NCI-H446 (cell line): Measurements from ENCODE around the gene WDR64.

Experiments
- DNase-seq, 2 experiments: peaks; one replicate each; lab custom pipeline; 2025; lab: John Stamatoyannopoulos, UW

Gene WDR64

GRCh38 chr1:241631674-241632073 lies 20.4 kb upstream of the WDR64 start:
- no peak for DNase-seq

- DNase-seq, result no peak
Observed at GRCh38 chr1:241632987-241633386, 19.1 kb upstream of the WDR64 start.

GRCh38 chr1:241635556-241636152 lies 16.4 kb upstream of the WDR64 start:
- no peak for DNase-seq

- DNase-seq, result no peak
Observed at GRCh38 chr1:241636291-241636690, 15.8 kb upstream of the WDR64 start.

- DNase-seq, result no peak
Observed at GRCh38 chr1:241637046-241637590, 15.0 kb upstream of the WDR64 start.

GRCh38 chr1:241637604-241638003 lies 14.5 kb upstream of the WDR64 start:
- no peak for DNase-seq

GRCh38 chr1:241638099-241638682 lies 13.9 kb upstream of the WDR64 start:
- no peak for DNase-seq

- DNase-seq, result no peak
Observed at GRCh38 chr1:241638909-241639622, 13.0 kb upstream of the WDR64 start.

- no peak for DNase-seq
Observed at GRCh38 chr1:241639623-241640148, 12.4 kb upstream of the WDR64 start.

GRCh38 chr1:241640149-241640866 lies 11.8 kb upstream of the WDR64 start, which contains the start of the genes CHML and OPN3:
Gene CHML, minus strand, starts transcription at chr1:241640369. Its CDS starts 4,603 bp downstream, at chr1:241635766.
Gene OPN3, minus strand, starts transcription at chr1:241640369. Its CDS starts 115 bp downstream, at chr1:241640254.
- DNase-seq, result peak; percentile 57 to 96

- no peak for DNase-seq
Observed at GRCh38 chr1:241640867-241641622, 11.0 kb upstream of the WDR64 start.

GRCh38 chr1:241641773-241642592 lies 10.1 kb upstream of the WDR64 start:
- no peak for DNase-seq

GRCh38 chr1:241642593-241642944 lies 9.5 kb upstream of the WDR64 start:
- DNase-seq, result no peak

- DNase-seq, result no peak
Observed at GRCh38 chr1:241644259-241644658, 7.8 kb upstream of the WDR64 start.

GRCh38 chr1:241645199-241645598 lies 6.9 kb upstream of the WDR64 start:
- no peak for DNase-seq

- DNase-seq, result no peak
Observed at GRCh38 chr1:241646201-241646600, 5.9 kb upstream of the WDR64 start.

GRCh38 chr1:241647658-241648057 lies 4.4 kb upstream of the WDR64 start:
- no peak for DNase-seq

GRCh38 chr1:241648159-241648558 lies 3.9 kb upstream of the WDR64 start:
- DNase-seq, result no peak

GRCh38 chr1:241654019-241654418 lies 1.9 kb downstream of the WDR64 start:
- DNase-seq, result no peak

GRCh38 chr1:241654641-241655040 lies 2.6 kb downstream of the WDR64 start:
- no peak for DNase-seq
